ACC112 (cell line): ENCODE data around the gene TXNRD1.
"Not testable (repeated sequence)": the region's sequence is repeated elsewhere in the genome, so short reads cannot be mapped to it uniquely, and the experiment has no call there.

Experiments used
- H2AFZ ChIP-seq: fragments of 200-600 bp; sonication (generic); one replicate; pipeline ENCODE4 v1.6.0; 2017; ENCODE audit warnings: antibody characterized with exemption, low read length; ENCODE audit not compliant: unreplicated experiment
- H3K27ac ChIP-seq: fragments of 200-600 bp; sonication (generic); 2 replicates; pipeline ENCODE4 v1.5.1; 2014; ENCODE audit warnings: low read depth, mild to moderate bottlenecking, antibody characterized with exemption, low read length, moderate library complexity
- H3K27me3 ChIP-seq: fragments of 200-600 bp; sonication (generic); 2 replicates; pipeline ENCODE4 v1.6.1; 2014; ENCODE audit warnings: mild to moderate bottlenecking, antibody characterized with exemption, low read length, moderate library complexity, mixed read lengths; ENCODE audit not compliant: insufficient read depth
- H3K36me3 ChIP-seq: fragments of 200-600 bp; sonication (generic); 2 replicates; pipeline ENCODE4 v1.6.1; 2016; ENCODE audit warnings: mild to moderate bottlenecking, antibody characterized with exemption, low read length, moderate library complexity, mixed read lengths; ENCODE audit not compliant: insufficient read depth
- H3K4me1 ChIP-seq: fragments of 200-600 bp; sonication (generic); one replicate; pipeline ENCODE4 v1.6.1; 2016; ENCODE audit warnings: low read length, mixed read lengths; ENCODE audit not compliant: insufficient read depth, unreplicated experiment, control insufficient read depth
- H3K4me3 ChIP-seq: fragments of 200-600 bp; sonication (generic); 2 replicates; pipeline ENCODE4 v1.5.1; 2014; ENCODE audit warnings: mild to moderate bottlenecking, low read depth, low read length
- H3K79me2 ChIP-seq: fragments of 200-600 bp; sonication (generic); one replicate; pipeline ENCODE4 v1.6.0; 2016; ENCODE audit warnings: low read length; ENCODE audit not compliant: control insufficient read depth, unreplicated experiment, insufficient read depth

TXNRD1 gene

GRCh38 chr12:104387190-104387589, 171.6 kb downstream of the TXNRD1 start:
- H2AFZ ChIP-seq: no peak overlapping the region

GRCh38 chr12:104394086-104394485, 178.5 kb downstream of the TXNRD1 start:
- not testable (repeated sequence) for H3K79me2 ChIP-seq, H3K27me3 ChIP-seq, H3K4me3 ChIP-seq, H3K4me1 ChIP-seq, H3K27ac ChIP-seq, H3K36me3 ChIP-seq, H2AFZ ChIP-seq

More at GRCh38 chr12:104387190-104387589, 171.6 kb downstream of the TXNRD1 start:
- no peaks in the 10 kb centered on the region for H3K4me1 ChIP-seq
- H3K4me3 ChIP-seq: no peak overlapping the region
- H3K27me3 ChIP-seq: no peaks in the 10 kb centered on the region
- H3K27ac ChIP-seq: no peak overlapping the region
- H3K36me3 ChIP-seq: no peaks in the 10 kb centered on the region
- no peaks in the 10 kb centered on the region for H3K79me2 ChIP-seq
